GM21825 (cell line): ENCODE measurements around the gene GPRIN1.
"Not testable (repeated sequence)": the region's sequence is repeated elsewhere in the genome, so short reads cannot be mapped to it uniquely, and the experiment has no call there.

Experiments used
- ATAC-seq: cut with Tn5 transposase; IDR thresholded peaks from one replicate; pipeline ENCODE4 v1.9.1; 2021; ENCODE audit warnings: mild to moderate bottlenecking, moderate library complexity; ENCODE audit not compliant: unreplicated experiment

The GPRIN1 gene

GRCh38 chr5:176599749-176600430, 10.1 kb downstream of the GPRIN1 start:
- ATAC-seq, result not testable (repeated sequence)

DNA sequence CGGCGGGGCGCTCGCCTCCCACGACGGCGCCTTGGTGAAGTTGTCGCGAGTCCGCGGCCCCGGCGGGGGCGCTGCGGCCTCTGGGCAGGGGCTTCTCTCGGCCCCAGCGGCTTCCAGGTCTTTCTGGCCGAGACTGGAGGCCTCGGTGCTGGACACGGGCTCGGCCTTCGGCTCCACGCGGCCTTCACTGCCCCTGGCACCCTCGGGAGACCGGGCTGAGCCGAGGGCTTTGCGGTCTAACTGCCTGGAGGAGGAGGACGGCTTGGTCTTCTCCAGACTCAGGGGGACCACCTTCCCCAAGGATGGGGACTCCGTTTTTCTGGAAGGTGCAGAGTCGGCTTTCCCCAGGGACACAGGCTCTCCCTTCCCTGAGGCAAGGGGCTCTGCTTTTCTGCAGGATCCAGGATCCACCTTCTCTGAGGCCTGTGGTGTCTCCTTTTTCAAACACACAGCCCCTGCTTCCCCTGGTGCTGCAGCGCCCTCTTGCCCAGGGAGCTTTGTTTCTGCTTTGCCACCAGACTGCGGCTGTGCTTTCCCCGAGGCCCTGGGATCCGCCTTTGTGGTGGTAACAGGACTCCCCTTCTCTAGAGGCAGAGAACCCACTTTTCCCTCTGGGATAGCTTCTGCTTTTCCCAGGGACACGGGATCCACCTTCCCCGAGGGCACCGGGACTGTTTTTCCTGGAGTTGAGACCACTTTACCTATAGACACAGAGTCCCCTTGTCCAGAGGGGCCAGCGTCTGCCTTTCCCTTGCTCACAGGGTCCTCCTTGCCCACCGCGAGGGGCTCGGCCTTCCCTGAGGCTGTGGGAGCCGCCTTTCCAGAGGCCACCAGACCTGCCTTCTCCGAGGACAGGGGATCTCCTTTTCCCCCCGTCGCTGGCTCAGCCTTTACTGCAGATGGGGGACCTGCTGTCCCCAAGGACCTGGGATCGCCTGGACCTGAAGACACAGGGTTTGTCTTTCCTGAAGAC, 12.3 kb downstream of the GPRIN1 start:
- no peak for ATAC-seq

- peak; percentile 73 for ATAC-seq
These were observed 13.1 kb downstream of the GPRIN1 start for GRCh38 chr5:176596689-176597416.

- no peak for ATAC-seq
These were observed 13.8 kb downstream of the GPRIN1 start for GRCh38 chr5:176596069-176596644.

DNA sequence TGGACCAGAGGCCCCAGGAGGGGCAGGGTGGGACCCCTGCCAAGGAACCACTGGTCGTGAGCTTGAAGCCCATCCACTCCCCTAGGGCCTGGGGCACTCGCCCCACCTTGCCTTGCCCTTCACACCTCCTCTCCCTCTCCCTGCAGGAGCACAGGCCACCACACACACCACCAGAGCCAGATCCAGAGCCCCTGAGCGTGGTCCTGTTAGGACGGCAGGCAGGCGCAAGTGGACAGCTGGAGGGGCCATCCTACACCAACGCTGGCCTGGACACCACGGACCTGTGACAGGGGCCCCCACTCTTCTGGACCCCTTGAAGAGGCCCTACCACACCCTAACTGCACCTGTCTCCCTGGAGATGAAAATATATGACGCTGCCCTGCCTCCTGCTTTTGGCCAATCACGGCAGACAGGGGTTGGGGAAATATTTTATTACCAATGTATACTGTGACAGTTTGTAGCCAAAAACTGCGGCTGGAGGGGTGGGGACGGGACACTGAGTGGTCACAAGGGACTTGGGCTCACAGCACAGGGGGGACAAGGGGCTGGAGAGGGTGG, 14.5 kb downstream of the GPRIN1 start:
- no peak for ATAC-seq

DNA sequence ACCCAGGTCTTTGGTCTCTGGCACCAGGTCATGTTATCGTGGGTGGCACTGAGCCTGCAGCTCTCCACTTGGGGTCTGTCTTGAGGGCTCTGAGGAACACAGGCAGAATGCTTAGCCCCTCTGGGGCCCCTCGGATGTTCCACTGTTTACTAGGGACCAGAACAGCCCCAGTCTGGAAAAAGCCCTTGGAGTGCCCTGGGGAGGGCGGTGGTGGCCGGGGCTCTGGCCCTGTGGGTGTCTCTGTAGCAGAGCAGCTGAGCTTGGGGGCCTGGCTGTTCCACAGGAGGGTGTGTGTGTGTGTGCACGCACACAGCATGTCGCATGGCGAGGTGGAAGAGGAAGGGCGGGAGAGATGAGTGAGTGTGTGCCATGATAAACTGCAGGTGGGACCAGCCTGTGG, 15.4 kb downstream of the GPRIN1 start:
- no peak for ATAC-seq

DNA sequence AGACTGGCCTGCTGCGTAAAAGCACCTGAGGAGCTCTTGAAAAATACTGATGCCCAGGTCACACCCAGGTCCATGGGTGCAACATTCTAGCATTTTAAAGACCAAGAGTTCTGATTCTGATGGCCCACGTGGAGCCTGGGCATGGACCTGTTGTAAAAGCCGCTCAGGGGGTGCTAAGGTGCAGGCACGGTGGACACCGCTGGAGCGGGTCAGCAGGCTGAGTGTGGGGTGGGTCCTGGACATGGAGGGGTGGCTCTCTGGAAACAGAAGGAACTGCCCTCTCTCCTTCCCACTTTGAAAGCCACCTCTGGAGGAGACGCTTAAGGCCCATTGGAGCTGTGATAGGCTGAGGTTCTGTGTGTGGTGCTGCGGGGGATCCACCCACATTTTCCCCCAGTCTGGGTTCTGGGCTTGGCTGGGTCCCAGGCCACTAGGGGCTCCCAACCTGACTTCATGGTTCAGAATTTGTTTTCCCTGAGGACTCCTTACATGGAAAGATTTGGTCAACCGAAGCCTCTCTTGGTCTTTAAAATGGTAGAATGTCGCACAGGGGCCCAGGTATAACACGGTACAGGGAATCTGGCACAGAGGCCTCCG, 16.6 kb downstream of the GPRIN1 start:
- ATAC-seq, result no peak

DNA sequence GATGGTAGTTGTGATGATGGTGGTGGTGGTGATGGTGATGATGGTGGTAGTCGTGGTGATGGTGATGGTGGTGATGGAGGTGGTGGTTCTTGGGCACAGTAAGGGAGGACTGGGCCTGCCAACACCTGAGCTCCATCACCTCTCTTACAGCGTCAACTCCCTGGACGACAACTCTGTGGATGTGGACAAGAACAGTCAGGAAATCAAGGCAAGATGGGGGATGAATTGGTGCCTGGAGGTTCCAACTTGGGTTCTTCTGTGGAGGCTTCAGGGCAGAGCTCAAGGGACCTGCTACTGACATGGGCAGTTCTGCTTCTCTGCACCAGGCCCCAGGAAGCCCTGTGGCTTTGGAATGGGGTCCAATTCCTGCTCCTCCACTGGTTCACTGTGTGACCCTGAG, 17.4 kb downstream of the GPRIN1 start:
- ATAC-seq, result no peak

DNA sequence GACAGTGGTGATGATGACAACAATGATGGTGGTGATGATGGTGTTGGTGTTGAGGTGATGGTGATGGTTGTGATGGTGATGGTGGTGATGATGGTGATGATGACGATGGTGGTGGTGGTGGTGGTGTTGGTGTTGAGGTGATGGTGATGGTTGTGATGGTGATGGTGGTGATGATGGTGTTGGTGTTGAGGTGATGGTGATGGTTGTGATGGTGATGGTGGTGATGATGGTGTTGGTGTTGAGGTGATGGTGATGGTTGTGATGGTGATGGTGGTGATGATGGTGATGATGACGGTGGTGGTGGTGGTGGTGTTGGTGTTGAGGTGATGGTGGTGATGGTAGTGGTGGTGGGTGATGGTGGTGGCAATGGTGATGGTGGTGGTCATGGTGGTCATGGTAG, 18.3 kb downstream of the GPRIN1 start:
- ATAC-seq, result not testable (repeated sequence)

- no peak for ATAC-seq
These were observed 19.8 kb downstream of the GPRIN1 start for GRCh38 chr5:176590035-176590717.

DNA sequence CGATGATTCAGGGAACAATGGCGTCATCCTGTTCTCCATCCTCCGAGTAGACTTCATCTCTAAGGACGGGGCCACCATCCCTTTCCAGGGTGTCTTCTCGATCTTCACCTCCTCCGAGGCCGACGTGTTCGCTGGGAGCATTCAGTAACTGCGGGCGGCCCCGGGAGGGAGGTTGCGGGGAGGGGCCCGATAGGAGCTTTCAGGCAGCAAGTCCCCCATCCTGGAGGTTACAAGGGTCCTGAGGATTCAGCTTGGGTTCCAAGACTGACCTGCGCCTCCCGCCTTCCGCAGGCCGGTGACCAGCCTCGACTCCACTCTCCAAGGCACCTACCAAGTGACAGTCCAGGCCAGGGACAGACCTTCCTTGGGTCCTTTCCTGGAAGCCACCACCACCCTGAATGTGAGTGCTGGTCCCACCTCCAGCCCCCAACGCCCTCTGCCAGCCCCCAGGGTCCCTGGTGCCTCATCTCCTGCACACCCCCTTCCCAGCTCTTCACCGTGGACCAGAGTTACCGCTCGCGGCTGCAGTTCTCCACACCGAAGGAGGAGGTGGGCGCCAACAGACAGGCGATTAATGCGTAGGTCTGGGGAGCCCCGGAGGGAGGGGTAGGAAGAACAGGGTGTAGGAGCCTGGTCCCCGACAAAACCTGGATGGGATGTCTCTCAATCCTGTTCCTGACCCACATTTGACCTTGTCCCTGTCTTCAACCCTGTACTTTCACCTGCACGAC, 20.8 kb downstream of the GPRIN1 start:
- ATAC-seq, result no peak

DNA sequence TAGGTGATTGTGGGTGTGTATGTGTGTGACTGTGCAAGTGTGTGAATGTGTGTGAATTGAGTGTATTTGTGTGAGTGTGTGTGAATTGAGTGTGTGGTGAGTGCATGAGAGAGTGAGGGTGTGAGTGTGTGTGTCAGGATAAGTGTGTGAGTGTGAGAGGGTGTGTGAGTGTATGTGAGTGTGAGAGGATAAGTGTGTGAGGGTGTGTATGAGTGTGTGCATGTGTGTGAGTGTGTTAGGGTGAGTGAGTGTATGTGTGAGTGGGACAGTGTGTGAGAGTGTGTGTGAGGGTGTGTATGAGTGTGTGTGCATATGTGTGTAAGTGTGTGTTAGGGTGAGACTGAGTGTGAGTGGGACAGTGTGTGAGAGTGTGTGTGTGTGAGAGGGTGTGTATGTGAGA, 21.7 kb downstream of the GPRIN1 start:
- ATAC-seq, result no peak

- ATAC-seq, result no peak
These were observed 22.6 kb downstream of the GPRIN1 start for GRCh38 chr5:176587398-176587797.

GRCh38 chr5:176583076-176583475, 26.9 kb downstream of the GPRIN1 start:
- no peak for ATAC-seq

GRCh38 chr5:176581361-176581760, 28.6 kb downstream of the GPRIN1 start:
- ATAC-seq, result no peak

DNA sequence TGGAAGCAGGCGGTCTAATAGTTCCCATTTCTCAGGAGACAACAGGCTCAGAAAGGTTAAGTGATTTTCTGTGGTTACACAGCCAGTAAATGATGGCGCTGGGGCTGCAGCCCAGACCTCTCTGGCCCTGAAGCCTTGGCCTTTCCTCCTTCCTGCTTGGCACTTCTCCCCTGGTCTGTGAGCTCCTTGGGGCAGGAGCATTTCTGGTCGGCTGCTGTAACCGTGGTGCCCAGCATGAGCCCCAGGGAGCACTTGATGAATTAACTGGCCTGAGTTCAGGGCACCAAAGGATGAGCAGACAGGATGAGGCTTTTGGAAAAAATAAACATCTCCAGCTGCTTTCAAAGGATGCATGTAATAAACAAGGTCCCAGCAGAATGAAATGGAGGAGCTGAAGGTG, 30.6 kb downstream of the GPRIN1 start:
- ATAC-seq, result no peak

- no peak for ATAC-seq
These were observed 31.6 kb downstream of the GPRIN1 start for GRCh38 chr5:176578391-176578808.

DNA sequence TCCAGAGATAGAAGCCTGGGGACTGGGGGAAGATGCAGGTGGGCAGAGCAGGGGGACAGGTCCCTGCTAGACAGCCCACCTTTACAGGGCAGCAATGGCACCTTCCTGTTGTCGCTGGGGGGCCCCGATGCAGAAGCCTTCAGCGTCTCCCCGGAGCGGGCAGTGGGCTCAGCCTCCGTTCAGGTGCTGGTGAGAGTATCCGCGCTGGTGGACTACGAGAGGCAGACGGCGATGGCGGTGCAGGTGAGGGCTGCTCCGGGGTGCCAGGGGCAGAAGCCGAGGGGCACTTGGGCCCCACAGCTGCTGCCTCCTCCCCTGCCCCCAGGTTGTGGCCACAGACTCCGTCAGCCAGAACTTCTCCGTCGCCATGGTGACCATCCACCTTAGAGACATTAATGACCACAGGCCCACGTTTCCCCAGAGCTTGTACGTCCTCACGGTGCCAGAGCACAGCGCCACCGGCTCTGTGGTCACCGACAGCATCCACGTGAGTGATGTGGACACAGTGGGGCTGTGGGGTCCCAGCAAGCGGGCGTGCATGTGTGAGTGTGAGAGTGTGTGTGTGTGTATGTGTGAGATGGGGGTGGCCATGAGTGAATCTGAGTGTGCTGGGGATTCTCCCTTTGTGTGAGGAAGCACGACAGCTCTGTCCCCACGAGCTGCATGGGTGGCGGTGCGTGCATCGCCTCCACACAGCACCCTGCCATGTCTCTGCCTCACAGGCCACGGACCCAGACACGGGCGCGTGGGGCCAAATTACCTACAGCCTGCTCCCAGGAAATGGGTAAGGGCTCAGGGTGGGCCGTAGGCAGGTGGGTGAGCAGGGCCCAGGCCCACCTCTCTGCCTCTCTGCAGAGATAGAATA, 32.4 kb downstream of the GPRIN1 start:
- ATAC-seq, result no peak
